H4 (cell line): Measurements from ENCODE around the gene IREB2. TPM values are rescaled to one million over a fixed set of nuclear protein-coding genes. Genes with fewer than 3 reads are reported as not detected.
"Not testable (repeated sequence)": the region's sequence is repeated elsewhere in the genome, so short reads cannot be mapped to it uniquely, and the experiment has no call there.

ENCODE experiments used
- DNase-seq: peaks from one replicate; pipeline ENCODE4 v3.0.0-alpha.2; 2015; ENCODE audit warnings: low spot score
- total RNA-seq: library from RNA; depleted of rRNA; stranded (reverse); fragments of >200 nt; shearing (Covaris generic); gene quantifications from 2 replicates; pipeline ENCODE4 v1.2.3, GENCODE V29; 2014; rRNA removed

IREB2 gene, protein sequence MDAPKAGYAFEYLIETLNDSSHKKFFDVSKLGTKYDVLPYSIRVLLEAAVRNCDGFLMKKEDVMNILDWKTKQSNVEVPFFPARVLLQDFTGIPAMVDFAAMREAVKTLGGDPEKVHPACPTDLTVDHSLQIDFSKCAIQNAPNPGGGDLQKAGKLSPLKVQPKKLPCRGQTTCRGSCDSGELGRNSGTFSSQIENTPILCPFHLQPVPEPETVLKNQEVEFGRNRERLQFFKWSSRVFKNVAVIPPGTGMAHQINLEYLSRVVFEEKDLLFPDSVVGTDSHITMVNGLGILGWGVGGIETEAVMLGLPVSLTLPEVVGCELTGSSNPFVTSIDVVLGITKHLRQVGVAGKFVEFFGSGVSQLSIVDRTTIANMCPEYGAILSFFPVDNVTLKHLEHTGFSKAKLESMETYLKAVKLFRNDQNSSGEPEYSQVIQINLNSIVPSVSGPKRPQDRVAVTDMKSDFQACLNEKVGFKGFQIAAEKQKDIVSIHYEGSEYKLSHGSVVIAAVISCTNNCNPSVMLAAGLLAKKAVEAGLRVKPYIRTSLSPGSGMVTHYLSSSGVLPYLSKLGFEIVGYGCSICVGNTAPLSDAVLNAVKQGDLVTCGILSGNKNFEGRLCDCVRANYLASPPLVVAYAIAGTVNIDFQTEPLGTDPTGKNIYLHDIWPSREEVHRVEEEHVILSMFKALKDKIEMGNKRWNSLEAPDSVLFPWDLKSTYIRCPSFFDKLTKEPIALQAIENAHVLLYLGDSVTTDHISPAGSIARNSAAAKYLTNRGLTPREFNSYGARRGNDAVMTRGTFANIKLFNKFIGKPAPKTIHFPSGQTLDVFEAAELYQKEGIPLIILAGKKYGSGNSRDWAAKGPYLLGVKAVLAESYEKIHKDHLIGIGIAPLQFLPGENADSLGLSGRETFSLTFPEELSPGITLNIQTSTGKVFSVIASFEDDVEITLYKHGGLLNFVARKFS
- 13.6 and 16.6 TPM in 2 replicates for total RNA-seq

DNA sequence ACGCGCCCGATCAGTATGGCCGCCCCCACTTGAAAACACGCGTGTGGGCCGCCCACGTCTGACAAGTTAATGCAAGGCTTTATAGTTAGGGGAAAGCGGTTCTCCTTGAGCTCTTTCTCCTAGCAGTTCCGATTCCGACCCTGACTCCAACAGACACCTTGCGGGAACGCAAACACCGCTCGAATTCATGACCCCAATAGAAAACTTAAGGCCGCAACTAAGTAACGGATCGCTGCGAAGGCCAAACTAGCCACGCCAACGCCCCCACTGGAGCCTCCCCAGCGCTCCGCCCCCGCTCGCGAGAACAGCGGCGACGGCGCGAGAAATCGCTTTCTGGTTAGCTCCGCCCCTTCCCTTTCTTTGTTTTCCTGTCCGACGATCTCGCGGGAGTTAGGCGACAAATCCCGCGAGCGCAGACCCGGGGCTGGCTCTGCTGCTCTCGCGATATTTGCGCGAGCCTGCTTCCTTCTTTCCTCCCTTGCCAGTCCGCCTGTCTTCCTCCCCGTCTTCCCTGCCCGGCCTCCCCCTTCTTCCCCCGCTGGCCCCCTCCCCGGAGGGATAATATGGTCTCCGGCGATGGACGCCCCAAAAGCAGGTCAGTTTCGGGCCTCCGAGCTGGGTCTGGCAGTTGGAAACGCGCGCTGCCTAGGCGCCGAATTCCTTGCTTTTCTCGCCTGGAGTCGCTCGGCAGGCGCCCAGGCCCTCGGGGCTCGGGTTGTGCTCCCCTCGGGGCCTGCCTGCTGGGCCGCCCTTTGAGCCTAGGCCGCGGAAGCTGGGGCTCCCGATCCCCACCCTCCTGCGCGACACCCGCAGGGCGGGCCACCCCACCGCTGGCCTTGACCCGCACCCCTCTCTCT lies at the start of gene IREB2:
Gene IREB2, plus strand, starts transcription at position 455 of the 857 bp plus-strand sequence. Its CDS starts 122 bp downstream, at position 577.
- DNase-seq = peak; percentile 97

DNA sequence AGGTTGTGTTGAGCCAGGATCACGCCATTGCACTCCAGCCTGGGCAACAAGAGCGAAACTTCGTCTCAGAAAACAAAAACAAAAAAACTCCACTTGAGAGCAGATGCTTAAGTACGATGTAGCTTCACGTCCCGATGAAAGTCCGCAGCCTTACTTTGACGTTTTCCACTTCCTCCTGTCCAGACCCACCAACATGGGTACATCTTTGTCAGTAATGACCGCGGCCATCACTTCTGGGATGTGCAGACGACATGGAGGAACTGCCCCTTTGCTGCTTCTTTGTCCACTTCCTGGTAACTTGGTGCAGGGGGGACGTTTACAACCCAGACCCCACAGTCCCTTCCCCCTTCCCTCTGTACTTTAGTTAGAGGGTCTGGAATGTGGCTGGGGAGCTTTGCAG lies 49.2 kb upstream of the IREB2 start:
- no peak for DNase-seq

DNA sequence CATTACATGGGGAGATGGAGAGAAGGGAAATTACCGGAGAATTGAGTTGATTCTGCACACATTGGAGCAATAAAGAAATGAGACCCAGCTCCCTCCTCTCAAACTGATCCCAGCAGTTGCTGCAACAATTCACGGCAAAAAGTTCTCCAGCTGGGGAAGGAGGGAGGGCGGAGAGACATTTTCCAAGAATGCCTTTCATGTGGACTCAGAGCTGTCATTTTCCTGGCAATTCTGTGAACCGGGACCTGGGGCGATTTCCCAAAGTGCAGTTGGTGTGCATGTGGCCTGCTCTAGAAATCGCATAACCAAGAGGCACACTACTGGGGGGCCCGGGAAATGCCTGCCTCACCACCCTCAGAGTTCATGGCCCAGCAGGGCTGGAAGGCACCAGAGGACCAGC lies 48.7 kb upstream of the IREB2 start:
- DNase-seq = no peak

DNA sequence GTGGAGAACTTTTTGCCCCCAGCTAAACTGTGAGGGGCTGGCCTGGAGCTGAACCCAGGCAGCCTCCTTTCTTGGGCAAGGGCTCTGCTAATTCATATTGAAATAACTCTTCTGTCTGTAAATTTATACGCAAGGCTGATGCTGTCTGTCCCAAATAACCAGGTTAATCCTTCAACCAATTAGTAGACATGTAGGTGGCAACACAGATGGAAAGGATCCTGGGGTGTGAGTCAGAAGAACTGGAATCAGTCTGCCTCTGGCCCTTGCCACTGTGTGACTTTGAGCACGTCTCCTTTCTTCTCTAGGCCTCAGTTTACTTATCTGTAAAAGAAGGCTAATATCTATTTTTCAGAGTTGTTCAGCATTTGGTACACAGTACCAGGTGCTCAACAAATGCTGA lies 48.3 kb upstream of the IREB2 start:
- no peak for DNase-seq

DNA sequence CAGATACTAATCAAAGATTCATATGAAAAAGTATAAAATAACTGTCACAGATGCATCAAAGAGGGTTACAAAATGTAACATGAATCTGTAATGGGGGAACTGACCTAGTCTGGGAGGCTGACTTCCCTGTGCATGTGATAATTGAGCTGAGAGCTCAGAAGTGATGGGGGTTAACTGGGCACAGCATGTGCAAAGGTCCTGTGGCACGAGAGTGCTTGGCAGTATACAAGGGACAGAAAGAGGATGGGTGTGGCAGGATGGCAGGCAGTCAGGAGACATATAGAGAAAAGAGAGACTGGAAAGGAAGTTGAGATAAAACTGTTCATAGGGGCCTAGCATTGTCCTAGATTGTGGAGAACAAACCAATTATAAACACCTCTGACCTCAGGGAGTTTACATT lies 47.8 kb upstream of the IREB2 start:
- no peak for DNase-seq

DNA sequence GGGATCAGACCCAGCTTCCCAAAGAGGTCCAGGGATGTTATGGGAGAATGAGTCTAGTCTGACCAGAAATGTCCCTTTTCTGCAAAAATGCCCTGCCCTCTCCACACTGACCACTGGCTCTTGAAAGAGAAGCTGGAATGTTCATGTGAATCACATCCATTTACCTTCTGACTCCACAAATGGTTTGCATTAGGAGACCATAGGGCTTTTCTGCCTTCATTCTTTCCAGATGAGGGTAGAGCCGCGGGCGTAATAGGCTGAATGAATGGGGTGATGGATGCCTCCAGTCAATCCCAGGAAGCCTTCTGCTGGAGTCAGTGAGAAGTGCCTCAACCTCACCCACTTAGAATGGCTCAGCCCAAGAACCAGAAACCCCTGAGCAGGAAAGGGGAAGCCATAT lies 47.2 kb upstream of the IREB2 start:
- DNase-seq = no peak

DNA sequence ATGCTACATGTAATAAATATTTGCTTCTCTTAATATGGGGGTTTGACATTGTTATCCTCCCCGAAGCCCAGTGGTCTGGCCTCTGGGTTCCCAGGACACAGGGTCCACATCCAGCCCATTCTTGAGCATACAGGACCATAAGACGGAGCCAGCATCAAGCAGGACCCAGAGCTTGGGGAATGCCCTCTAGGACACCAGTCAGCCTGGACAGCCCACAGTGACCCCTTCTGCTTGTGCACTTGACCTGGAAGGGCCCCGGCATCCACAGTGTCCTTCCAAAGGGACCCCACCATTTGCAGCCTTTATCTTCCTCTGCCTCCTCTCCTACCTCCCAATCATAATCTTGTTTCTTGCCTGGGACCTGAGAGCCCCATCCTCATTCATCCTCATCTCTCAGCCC lies 46.2 kb upstream of the IREB2 start:
- no peak for DNase-seq

DNA sequence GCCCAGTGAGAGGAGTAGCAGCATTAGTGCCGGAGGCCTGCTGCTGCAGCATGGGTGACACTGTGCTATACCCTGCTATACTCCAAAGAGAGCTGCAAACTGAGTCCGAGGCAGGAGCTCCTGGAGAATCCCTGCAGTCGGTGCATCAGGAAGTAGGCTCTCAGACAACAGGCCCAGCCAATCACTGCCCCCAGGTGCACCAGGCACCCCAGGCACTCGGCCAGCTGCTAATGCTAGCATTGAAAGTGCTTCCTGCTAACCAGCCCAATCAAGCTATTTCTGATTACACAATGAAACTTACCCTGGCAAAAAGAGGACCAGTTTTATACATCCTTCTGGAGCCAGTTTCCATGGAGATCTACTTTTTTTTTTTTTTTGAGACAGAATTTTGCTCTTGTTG lies 45.6 kb upstream of the IREB2 start:
- no peak for DNase-seq

DNA sequence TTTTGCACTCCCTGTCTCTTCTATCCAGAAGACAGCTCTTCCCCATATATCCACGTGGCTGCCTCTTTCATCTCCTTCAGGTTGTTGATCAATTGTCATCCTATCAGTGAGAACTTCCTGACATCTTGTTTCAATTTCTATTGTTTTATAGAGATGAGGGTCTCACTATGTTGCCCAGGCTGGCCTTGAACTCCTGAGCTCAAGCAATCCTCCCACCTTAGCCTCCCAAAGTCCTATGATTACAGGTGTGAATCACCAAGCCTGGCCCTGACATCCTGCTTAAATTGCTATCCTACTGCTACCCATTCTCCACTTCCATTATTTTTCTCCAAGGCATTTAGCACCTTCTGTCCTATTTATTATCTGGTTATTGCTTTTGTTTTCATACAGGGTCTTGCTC lies 44.9 kb upstream of the IREB2 start:
- no peak for DNase-seq

DNA sequence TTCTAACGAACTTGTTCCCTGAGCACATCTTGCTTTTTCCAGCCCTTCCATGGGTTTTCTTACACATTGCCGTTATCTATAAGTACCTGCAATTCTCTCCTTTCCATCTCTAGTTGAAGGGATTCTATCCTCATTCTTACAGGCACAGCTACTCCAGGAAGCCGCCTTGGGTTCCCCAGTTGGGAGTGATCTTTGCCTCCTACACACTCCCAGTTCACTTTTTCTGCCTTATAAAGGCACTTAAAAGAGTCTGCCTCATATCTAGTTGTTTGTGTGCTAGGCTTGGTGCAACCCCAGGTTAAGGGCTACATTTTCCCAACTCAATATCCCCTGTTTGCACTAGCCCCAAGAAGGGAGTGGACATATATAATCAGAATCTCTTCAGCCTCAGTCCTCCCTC lies 44.0 kb upstream of the IREB2 start:
- no peak for DNase-seq

DNA sequence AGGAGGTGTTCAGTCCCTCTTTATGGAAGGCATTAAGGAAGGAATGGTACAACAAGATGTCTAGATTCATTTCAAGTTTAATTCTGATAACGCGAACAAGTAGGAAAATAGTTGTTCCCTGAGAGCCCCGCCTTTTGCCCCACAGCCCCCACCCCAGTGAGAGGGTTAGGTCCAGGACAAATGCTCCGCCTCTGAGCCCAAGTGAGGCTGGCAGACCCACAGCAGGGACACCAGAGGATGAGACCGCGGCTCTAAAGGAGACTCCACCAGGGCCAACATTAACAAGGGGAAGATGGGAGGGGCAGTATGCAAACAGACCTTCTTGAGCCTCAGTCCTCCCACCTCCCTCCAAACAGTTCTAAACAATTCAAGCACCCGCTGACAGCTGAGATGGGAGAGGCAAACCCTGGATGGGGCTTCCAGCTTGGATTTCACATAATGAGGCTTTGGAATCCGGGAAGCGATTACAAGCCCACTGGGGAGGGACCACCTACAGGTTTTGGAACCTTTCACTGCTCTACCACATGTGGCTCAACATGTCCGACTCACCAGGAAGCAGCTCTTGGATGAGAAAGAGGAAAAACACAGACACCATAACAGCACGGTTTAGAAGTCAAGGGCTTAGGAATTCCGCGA lies 42.9 kb upstream of the IREB2 start:
- DNase-seq = no peak

DNA sequence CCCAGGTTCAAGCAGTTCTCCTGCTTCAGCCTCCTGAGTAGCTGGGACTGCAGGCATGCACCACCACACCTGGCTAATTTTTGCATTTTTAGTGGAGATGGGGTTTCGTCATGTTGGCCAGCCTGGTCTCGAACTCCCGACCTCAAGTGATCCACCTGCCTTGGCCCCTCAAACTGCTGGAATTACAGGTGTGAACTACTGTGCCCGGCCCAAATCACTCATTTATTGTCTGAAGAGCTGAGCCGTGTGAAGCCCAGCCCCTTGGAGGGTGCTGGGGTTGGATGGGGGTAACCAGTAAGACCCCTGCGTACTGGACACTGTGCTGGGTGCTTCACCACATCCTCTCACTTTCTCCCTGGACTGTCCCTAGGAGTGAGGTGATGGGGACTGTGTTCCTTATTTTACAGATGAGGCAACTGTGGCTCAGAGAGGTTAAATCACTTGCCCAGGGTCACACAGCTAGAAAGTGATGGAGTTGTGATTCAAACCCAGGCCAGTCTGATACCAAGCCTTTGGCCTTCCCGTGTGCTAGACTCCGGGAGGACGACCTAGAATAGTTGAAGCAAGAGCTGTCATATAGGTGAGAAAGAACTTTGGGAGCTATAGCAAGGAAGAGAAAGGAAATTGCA lies 41.7 kb upstream of the IREB2 start:
- DNase-seq = no peak

DNA sequence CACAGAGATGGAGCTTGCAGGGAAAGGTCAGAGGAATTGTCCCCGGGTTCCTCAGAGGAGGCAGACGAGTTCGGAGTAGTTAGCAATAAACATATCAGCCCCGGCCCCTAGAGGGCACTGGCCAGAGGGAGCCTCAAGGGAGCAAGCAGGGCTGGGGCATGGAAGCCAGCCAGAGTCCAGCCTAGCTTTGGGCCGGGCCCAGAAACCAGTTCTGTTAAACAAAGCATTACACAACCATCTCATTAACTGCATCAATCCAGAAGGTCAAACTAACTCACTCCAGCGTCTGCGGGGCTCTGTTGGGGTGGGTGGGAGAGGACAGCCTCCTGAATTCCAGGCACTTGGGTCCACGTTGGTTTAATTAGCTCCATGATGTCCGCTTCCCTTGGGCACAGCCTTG lies 41.0 kb upstream of the IREB2 start:
- DNase-seq = no peak

DNA sequence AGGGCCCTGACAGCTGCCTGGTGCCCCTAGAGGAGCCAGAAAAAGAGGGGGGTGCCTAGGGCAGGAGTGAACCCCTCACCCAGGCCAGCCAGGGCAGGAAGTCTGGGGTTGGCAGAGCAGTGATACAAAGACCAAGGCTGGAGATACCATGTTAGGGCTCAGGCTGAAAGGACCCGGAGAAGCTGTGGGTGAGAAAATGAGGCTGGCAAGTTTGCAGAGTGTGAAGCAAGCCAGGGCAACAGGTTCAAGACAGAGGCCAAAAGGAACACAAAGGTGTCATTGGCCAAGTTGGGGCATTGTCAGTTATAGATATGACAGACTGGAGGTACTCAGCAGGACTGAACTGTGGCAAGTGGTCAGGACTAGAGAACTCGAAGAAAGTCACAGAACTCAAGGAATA lies 40.6 kb upstream of the IREB2 start:
- no peak for DNase-seq

DNA sequence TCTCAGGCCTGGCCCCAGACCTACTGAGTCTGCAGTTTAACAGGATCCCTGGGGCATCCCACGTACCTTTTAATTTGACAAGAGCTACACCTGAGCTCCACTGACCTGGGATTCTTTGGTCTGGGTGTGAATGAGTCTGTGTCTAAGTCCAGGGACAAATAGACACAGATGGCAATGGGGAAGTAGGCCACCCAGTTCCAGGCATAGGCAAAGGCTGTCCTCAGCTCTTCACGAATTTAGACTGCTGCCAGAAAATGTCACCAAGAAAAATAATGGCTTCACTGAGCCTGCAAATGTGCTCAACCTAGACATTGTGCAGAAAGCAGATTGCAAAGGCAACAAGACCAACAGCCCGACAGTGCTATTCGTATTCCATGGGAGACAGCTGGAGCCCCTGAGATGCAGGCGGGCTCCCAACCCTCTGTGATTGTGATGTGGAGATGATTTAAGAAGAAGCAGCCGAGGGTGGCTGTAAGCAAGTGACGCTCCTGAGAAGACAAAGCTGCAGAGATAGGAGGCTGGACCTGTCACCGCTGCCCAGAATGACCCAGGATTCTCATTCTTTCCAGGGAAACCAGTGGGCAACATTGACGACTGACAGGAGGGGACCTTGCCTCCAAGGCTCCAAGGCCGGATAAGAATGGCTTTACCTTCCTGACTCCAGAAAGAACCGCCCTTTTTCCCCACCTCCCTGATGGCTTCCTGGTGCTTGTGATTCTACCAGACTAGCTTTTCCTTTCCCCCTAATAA lies 39.8 kb upstream of the IREB2 start:
- no peak for DNase-seq

DNA sequence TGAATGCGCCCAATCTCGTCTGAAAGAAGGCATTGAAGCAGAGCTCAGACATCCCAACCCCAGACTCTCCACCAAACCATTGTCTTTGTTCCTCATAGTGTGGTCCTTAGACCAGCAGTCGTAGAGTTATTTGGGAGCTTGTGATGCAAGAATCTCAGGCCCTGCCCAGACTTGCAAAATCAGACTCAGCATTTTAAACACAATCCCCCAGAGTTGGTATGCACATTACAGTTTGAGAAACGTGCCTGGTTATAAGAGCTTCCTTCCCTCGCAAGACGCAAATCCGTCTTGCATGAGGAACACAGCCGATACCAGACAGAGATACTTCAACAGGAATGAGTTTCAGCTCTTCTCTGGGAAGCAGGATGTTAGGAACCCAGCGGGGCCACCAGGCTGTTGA lies 38.9 kb upstream of the IREB2 start:
- no peak for DNase-seq

DNA sequence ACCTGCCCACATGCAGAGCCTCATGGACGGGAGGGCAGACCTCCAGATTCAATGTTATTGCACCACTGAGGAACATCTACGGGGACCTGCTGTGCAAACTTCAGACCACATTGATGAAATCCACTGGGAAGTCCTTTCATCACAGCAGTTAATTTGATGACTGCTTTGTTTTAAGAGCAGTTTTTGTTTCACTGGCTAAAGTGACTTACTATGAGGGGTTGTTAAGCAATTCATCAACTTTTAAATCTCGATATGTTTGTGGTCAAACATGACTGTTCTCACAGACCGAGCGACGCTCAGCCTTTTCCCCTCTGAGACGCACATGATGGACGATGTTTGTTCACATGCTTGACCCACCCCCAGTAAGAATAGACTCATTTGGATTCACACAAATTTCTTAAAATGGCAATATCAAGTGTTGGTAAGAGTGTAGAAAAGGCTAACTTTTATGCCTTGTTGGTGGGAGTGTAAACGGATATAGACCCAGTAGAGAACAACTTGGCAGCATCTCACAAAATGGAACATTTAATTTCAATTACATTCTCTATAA lies 35.9 kb upstream of the IREB2 start:
- DNase-seq = no peak

DNA sequence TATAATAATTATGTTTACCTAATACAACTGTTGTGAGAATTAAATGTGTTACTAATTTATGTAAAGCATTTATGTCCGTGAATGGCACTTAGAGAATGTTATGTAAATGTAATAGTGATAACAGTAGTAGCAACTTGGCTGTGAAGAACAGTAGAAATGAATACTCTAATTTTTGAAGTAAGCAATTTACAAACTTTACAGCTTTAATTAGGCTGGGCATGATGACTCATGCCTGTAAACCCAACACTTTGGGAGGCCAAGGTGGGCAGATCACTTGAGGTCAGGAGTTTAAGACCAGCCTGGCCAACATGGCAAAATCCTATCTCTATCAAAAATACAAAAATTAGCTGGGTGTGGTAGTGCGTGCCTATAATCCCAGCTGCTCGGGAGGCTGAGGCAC lies 33.9 kb upstream of the IREB2 start:
- DNase-seq = no peak

DNA sequence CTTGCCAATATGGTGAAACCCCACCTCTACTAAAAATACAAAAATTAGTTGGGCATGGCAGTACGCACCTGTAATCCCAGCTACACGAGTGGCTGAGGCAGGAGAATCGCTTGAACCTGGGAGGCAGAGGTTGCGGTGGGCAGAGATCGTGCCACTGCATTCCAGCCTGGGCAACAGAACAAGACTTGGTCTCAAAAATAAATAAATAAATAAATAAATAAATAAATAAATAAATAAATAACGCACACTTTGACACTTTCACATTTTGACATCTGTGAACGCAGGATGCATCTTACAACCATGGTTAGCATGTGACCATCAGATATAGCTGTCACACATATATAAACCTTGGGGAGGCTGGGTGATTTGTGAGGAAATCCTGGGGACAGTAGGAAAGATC lies 33.2 kb upstream of the IREB2 start:
- not testable (repeated sequence) for DNase-seq
